Left lung (tissue), 10 donors: ENCODE data around the gene EVL. TPM values are rescaled to one million over a fixed set of nuclear protein-coding genes. Genes with fewer than 3 reads are reported as not detected.
A peak's percentile ranks its signal among the peaks of the same experiment; 100 is the strongest.

Experiments used
- ATAC-seq: fragments of 200-7000 bp; cut with Tn5 transposase; one replicate; pipeline ENCODE4 v1.9.1; 2020; ENCODE audit warnings: moderate library complexity
- DNase-seq, 4 donors: peaks; one replicate each; pipeline ENCODE4 v3.0.0-alpha.2; 2013 to 2020
- H3K27ac ChIP-seq, 2 donors: fragments of 200-600 bp; sonication (generic) in 1 of 2; one replicate each; pipeline versions ENCODE4 v1.5.0 to v1.8.0; 2020 to 2021
- H3K27me3 ChIP-seq, 2 donors: fragments of 200-600 bp; sonication (generic) in 1 of 2; one replicate each; pipeline versions ENCODE4 v1.5.0 to v1.8.0; 2020 to 2021
- H3K36me3 ChIP-seq, 2 donors: fragments of 200-600 bp; sonication (generic) in 1 of 2; one replicate each; pipeline versions ENCODE4 v1.5.0 to v1.8.0; 2020 to 2021
- H3K4me1 ChIP-seq, 2 donors: fragments of 200-600 bp; one replicate each; pipeline ENCODE4 v1.8.0; 2021
- H3K4me3 ChIP-seq, 2 donors: fragments of 200-600 bp; sonication (generic) in 1 of 2; one replicate each; pipeline versions ENCODE4 v1.5.0 to v1.8.0; 2020 to 2021; ENCODE audit warnings: mild to moderate bottlenecking in 1 of 2
- H3K9me3 ChIP-seq, 2 donors: fragments of 200-600 bp; sonication (generic) in 1 of 2; one replicate each; pipeline versions ENCODE4 v1.5.0 to v1.8.0; 2020 to 2021
- intact Hi-C, 2 donors: fragments of 100-400 bp; cut with DNase I; formaldehyde crosslinking; loops; one replicate each; pipeline versions ENCODE4 v1.11.2 to v1.14.2; 2022
- polyA plus RNA-seq, 6 donors: library from polyadenylated mRNA; unstranded; fragments of 120-200 nt; gene quantifications; one replicate each; pipeline ENCODE4 v1.2.1, GENCODE V29; 2013; ENCODE audit not compliant: insufficient read length in 6 of 6
- total RNA-seq, 2 donors: library from RNA; stranded (reverse); fragmentation: NEBNext Ultra II Directional; extraction: Animal tissue kit (Norgen Biotek cat#: 25700); gene quantifications; one replicate each; pipeline ENCODE4 v1.2.1, GENCODE V29; 2021
- TF ChIP-seq, protein P1 (sequence below), 2 donors: fragments of 200-600 bp; sonication (generic) in 1 of 2; IDR thresholded peaks; one replicate each; pipeline versions ENCODE4 v1.5.0 to v1.8.0; 2021; ENCODE audit warnings: antibody characterized with exemption in 2 of 2
- donor health status: DM: no; HTN: yes; CAD: no.
- donor health status: DM: no; HTN: no; CAD: no.

EVL gene
- total and polyA plus RNA-seq, 8 donors: 60.2 to 264 (median 197) TPM

DNA sequence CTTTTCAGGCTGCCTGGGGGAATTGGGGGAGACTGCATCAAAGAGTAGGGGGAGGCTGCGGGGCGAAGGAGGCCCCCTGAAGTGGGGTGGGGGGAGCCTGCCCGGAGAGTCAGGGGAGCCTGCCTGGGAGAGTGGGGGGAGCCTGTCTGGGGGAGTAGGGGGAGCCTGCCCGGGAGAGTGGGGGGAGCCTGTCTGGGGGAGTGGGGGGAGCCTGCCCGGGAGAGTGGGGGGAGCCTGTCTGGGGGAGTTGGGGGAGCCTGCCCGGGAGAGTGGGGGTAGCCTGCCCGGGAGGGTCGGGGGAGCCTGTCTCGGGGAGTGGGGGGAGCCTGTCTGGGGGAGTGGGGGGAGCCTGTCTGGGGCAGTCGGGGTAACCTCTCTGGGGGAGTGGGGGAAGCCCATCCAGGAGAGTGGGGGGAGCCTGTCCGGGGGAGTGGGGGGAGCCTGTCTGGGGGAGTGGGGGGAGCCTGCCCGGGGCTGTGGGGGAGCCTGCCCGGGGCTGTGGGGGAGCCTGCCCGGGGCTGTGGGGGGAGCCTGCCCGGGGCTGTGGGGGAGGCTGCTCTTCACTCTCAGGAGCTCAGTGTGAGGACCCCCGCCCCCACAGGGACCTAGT lies 100.7 kb downstream of the EVL start:
- DNase-seq: no peak
- peak overlapping the region in 1 of 2 donors; percentile 3 for H3K4me3 ChIP-seq
- no peak for ATAC-seq
- H3K27ac ChIP-seq: no peak overlapping the region
- intact Hi-C loops: no loop called here
- H3K9me3 ChIP-seq: no peaks in the 10 kb centered on the region
- TF ChIP-seq, protein P1, sequence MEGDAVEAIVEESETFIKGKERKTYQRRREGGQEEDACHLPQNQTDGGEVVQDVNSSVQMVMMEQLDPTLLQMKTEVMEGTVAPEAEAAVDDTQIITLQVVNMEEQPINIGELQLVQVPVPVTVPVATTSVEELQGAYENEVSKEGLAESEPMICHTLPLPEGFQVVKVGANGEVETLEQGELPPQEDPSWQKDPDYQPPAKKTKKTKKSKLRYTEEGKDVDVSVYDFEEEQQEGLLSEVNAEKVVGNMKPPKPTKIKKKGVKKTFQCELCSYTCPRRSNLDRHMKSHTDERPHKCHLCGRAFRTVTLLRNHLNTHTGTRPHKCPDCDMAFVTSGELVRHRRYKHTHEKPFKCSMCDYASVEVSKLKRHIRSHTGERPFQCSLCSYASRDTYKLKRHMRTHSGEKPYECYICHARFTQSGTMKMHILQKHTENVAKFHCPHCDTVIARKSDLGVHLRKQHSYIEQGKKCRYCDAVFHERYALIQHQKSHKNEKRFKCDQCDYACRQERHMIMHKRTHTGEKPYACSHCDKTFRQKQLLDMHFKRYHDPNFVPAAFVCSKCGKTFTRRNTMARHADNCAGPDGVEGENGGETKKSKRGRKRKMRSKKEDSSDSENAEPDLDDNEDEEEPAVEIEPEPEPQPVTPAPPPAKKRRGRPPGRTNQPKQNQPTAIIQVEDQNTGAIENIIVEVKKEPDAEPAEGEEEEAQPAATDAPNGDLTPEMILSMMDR (IDR thresholded peaks at IDR 0.05): no peak
- peaks cover 0 to 17% of the 10 kb centered on the region in 2 donors for H3K27me3 ChIP-seq
- H3K4me1 ChIP-seq: peaks cover 0 to 8% of the 10 kb centered on the region in 2 donors
- H3K36me3 ChIP-seq: no peaks in the 10 kb centered on the region

DNA sequence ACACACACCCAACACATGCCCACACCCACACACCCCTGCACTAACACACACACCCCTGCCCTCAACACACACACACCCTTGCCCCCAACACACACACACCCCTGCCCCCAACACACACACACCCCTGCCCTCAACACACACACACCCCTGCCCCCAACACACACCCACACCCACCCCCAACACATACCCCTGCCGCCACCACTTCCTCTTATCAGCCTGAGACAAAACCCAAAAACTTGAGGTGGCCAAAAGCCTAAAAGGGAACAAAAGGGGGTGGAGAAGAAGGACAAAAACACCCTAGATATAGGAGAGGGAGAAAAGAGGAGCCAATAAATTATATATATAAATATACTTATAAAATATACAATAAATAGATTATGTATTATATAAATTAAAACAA lies 103.3 kb downstream of the EVL start:
- no peaks in the 10 kb centered on the region for H3K9me3 ChIP-seq
- DNase-seq (no peak), ATAC-seq (no peak)
- peaks cover 0 to 9% of the 10 kb centered on the region in 2 donors for H3K27me3 ChIP-seq
- TF ChIP-seq, protein P1 (IDR thresholded peaks at IDR 0.05): no peak
- intact Hi-C loops: no loop called here
- no peak overlapping the region for H3K27ac ChIP-seq
- peaks cover 0 to 8% of the 10 kb centered on the region in 2 donors for H3K4me1 ChIP-seq
- no peaks in the 10 kb centered on the region for H3K36me3 ChIP-seq
- H3K4me3 ChIP-seq: no peak overlapping the region

DNA sequence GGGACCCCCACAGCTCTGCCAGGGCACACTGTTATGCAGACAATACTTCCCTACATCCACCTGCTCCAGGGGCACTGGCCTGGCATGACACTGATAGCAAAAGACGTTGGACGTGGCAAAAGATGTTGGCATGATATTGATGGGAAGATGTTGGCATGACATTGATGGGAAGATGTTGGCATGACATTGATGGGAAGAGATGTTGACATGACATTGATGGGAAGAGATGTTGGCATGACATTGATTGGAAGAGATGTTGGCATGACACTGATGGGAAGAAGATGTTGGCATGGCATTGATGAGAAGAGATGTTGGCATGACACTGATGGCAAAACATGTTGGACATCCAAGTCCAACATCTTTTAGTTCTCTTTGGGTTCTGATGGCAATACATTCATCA lies 105.7 kb downstream of the EVL start:
- Histone ChIP-seq H3K9me3 (no peaks in the 10 kb centered on the region), H3K4me1 (peaks cover 0 to 8% of the 10 kb centered on the region in 2 donors), H3K4me3 (no peak overlapping the region), H3K27ac (no peak overlapping the region), H3K36me3 (no peaks in the 10 kb centered on the region), H3K27me3 (peaks cover 0 to 9% of the 10 kb centered on the region in 2 donors)
- no peak for DNase-seq
- intact Hi-C loops: no loop called here
- TF ChIP-seq, protein P1 (IDR thresholded peaks at IDR 0.05): no peak
- no peak for ATAC-seq

DNA sequence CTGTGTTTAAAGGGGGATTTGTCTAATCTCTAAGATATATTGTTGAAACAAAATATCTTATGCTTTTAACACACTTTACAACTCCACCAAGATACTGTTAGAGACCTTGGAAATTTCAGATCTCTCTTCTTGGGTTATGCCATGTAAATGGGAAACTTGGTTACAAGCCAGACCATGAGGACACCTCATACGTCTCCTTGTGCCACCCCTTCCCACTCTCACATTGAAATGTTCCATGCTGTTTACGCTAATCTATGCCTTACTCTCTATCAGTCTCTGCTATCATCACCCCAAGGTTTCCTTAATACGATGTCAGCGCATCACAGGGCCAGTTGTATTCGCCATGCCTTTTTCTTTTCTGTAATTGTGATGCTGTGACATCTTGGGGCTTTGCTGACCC lies 107.6 kb downstream of the EVL start:
- no peak for DNase-seq
- no peaks in the 10 kb centered on the region for H3K9me3 ChIP-seq
- no peak for ATAC-seq
- TF ChIP-seq, protein P1 (IDR thresholded peaks at IDR 0.05): no peak
- H3K4me3 ChIP-seq: no peak overlapping the region
- no peaks in the 10 kb centered on the region for H3K36me3 ChIP-seq
- H3K27ac ChIP-seq: no peak overlapping the region
- H3K27me3 ChIP-seq: no peaks in the 10 kb centered on the region
- intact Hi-C loops: no loop called here
- no peaks in the 10 kb centered on the region for H3K4me1 ChIP-seq

DNA sequence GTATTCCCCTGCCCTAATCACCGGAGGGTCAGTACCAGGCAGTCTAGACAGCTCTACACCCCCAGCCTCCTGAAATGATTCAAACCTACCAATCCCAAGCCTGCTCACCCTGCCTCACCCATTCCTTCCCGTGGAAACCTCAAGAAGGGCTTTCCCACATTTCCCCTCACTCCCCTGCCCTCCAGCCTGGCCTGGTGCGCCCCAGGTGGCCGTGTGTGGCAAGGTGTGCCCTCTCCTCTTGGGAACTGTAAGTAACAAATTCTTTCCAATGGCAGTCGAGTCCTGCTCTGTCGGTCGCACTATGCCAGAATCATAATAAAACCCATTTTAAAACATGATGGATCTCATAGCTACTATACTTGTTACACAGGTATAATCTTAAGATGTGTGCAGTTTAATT lies 108.1 kb downstream of the EVL start:
- Histone ChIP-seq H3K27me3 (no peaks in the 10 kb centered on the region), H3K27ac (no peak overlapping the region), H3K36me3 (no peaks in the 10 kb centered on the region), H3K4me3 (no peak overlapping the region), H3K9me3 (no peaks in the 10 kb centered on the region), H3K4me1 (no peaks in the 10 kb centered on the region)
- DNase-seq: no peak
- intact Hi-C loops: no loop called here
- TF ChIP-seq, protein P1 (IDR thresholded peaks at IDR 0.05): no peak
- no peak for ATAC-seq
